Measurements from ENCODE around the gene FAM222A. TPM values are rescaled to one million over a fixed set of nuclear protein-coding genes. Genes with fewer than 3 reads are reported as not detected.

FAM222A gene
- polyA plus RNA-seq, 3 donors, result 0.09 TPM; not detected in 2

DNA sequence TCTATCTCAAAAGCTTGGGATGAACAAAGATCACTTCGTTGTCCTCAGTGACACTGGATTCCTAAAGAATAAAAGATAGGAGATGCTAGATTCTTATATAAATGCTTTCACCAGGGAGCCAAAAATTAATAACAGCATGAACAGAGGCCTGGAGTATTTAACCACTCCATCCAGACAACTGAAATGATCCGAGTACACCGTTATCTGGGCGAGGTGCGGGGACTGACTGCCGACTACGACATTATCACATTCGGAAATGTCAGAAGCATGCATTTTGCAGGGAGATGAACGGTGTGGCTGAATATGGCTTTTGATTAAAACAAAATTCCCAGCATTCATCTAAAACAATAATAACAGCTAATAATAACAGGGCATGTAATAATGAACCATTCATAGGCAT lies 63.0 kb downstream of the FAM222A start:
- peaks cover 2 to 8% (median 7%) of the 10 kb centered on the region in 3 donors for H3K27me3 Mint-ChIP-seq (ENCODE audit: low read depth in 3 of 3)
- Histone ChIP-seq H2AFZ (ENCODE audit: insufficient read depth, low read depth, low read length, poor library complexity, severe bottlenecking) (no peak overlapping the region), H3K9ac (ENCODE audit: insufficient read depth, low read length, poor library complexity, severe bottlenecking) (no peak overlapping the region), H3K4me1 (ENCODE audit: control insufficient read depth in 1 of 2, insufficient read depth in 2 of 2, low read length in 2 of 2) (no peaks in the 10 kb centered on the region), H3K27ac (ENCODE audit: low read depth in 1 of 2, low read length in 2 of 2) (no peak overlapping the region), H3K9me3 (replicated peaks in 1 of 2; ENCODE audit: control insufficient read depth in 1 of 2, insufficient read depth in 1 of 2, low read length in 2 of 2) (peaks cover 0 to 7% of the 10 kb centered on the region in 2 donors), H3K4me2 (replicated peaks; ENCODE audit: extremely low read depth, low read length, poor library complexity, severe bottlenecking) (no peak overlapping the region), H3K79me2 (ENCODE audit: insufficient read depth, low read length) (no peaks in the 10 kb centered on the region), H3K4me3 (replicated peaks in 1 of 3; ENCODE audit: low read depth in 2 of 3, low read length in 3 of 3) (no peak overlapping the region), H4K20me1 (ENCODE audit: insufficient read depth, low read length) (no peaks in the 10 kb centered on the region), H3K36me3 (replicated peaks in 1 of 2; ENCODE audit: control insufficient read depth in 1 of 2, insufficient read depth in 2 of 2, low read length in 2 of 2) (no peaks in the 10 kb centered on the region), H3K27me3 (ENCODE audit: control insufficient read depth in 2 of 2, insufficient read depth in 2 of 2, low read length in 2 of 2) (no peaks in the 10 kb centered on the region)
- peaks cover 0 to 14% (median 5%) of the 10 kb centered on the region in 7 donors for H3K9me3 Mint-ChIP-seq
- H3K4me1 Mint-ChIP-seq, result peaks cover 16% of the 10 kb centered on the region
- 100% methylated on average over 1 of the region's 9 CpGs for WGBS (ENCODE audit: insufficient coverage)
- no peak for DNase-seq
- TF ChIP-seq, protein P1, sequence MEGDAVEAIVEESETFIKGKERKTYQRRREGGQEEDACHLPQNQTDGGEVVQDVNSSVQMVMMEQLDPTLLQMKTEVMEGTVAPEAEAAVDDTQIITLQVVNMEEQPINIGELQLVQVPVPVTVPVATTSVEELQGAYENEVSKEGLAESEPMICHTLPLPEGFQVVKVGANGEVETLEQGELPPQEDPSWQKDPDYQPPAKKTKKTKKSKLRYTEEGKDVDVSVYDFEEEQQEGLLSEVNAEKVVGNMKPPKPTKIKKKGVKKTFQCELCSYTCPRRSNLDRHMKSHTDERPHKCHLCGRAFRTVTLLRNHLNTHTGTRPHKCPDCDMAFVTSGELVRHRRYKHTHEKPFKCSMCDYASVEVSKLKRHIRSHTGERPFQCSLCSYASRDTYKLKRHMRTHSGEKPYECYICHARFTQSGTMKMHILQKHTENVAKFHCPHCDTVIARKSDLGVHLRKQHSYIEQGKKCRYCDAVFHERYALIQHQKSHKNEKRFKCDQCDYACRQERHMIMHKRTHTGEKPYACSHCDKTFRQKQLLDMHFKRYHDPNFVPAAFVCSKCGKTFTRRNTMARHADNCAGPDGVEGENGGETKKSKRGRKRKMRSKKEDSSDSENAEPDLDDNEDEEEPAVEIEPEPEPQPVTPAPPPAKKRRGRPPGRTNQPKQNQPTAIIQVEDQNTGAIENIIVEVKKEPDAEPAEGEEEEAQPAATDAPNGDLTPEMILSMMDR (IDR thresholded peaks at IDR 0.05), result no peak
- no peak overlapping the region for H3K4me3 Mint-ChIP-seq
- peak overlapping the region in 1 of 7 donors; percentile 33 for H3K27ac Mint-ChIP-seq
- no peaks in the 10 kb centered on the region for H3K36me3 Mint-ChIP-seq
- intact Hi-C loops (cut with micrococcal nuclease), result no loop called here

DNA sequence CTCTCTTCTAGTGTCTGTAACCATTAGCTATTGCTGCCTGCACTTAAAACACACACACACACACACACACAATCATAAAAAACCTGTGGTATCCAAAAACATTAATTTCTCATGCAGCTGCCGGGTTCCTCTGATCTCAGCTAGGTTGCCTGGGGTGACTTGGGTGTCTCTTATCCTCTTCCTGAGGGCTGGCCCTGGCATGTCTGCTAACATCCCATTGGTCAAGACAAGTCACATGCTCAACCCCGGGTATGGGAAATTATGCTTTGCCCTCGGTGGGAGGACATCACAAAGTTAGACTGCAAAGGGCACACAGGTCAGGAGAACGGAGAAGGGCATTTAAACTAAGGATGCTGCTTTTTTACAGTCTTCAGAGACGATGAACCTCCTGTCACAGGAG lies 63.9 kb downstream of the FAM222A start:
- H3K4me2 ChIP-seq (replicated peaks; ENCODE audit: extremely low read depth, low read length, poor library complexity, severe bottlenecking), result no peak overlapping the region
- no peak overlapping the region for H3K4me3 ChIP-seq (replicated peaks in 1 of 3; ENCODE audit: low read depth in 2 of 3, low read length in 3 of 3)
- H3K4me3 Mint-ChIP-seq, result no peak overlapping the region
- no peak overlapping the region for H2AFZ ChIP-seq (ENCODE audit: insufficient read depth, low read depth, low read length, poor library complexity, severe bottlenecking)
- no peak overlapping the region for H3K27ac Mint-ChIP-seq
- H3K4me1 ChIP-seq (ENCODE audit: control insufficient read depth in 1 of 2, insufficient read depth in 2 of 2, low read length in 2 of 2), result no peaks in the 10 kb centered on the region
- no peaks in the 10 kb centered on the region for H4K20me1 ChIP-seq (ENCODE audit: insufficient read depth, low read length)
- H3K79me2 ChIP-seq (ENCODE audit: insufficient read depth, low read length), result no peaks in the 10 kb centered on the region
- H3K9me3 Mint-ChIP-seq, result peaks cover 2 to 21% (median 12%) of the 10 kb centered on the region in 7 donors
- no peak overlapping the region for H3K9ac ChIP-seq (ENCODE audit: insufficient read depth, low read length, poor library complexity, severe bottlenecking)
- peaks cover 0 to 14% of the 10 kb centered on the region in 2 donors for H3K9me3 ChIP-seq (replicated peaks in 1 of 2; ENCODE audit: control insufficient read depth in 1 of 2, insufficient read depth in 1 of 2, low read length in 2 of 2)
- H3K36me3 Mint-ChIP-seq, result no peaks in the 10 kb centered on the region
- H3K4me1 Mint-ChIP-seq, result peaks cover 16% of the 10 kb centered on the region
- H3K36me3 ChIP-seq (replicated peaks in 1 of 2; ENCODE audit: control insufficient read depth in 1 of 2, insufficient read depth in 2 of 2, low read length in 2 of 2), result no peaks in the 10 kb centered on the region
- H3K27me3 Mint-ChIP-seq (ENCODE audit: low read depth in 3 of 3), result peaks cover 7 to 12% (median 8%) of the 10 kb centered on the region in 3 donors
- DNase-seq, result no peak
- no peak overlapping the region for H3K27ac ChIP-seq (ENCODE audit: low read depth in 1 of 2, low read length in 2 of 2)
- 51% methylated on average over 3 of the region's 5 CpGs for WGBS (ENCODE audit: insufficient coverage)
- no peaks in the 10 kb centered on the region for H3K27me3 ChIP-seq (ENCODE audit: control insufficient read depth in 2 of 2, insufficient read depth in 2 of 2, low read length in 2 of 2)
- TF ChIP-seq, protein P1 (IDR thresholded peaks at IDR 0.05), result no peak
- intact Hi-C loops (cut with micrococcal nuclease), result no loop called here
